MM.1S (cell line): Measurements from ENCODE around the gene SDK1.

Experiments used
- DNase-seq: peaks from one replicate; pipeline ENCODE4 v3.0.0-alpha.2; 2015
- H2AFZ ChIP-seq: fragments of 300-600 bp; sonication (generic); 2 replicates; pipeline ENCODE4 v1.6.0; 2016; ENCODE audit warnings: antibody characterized with exemption, low read length
- H3F3A ChIP-seq: fragments of 300-600 bp; sonication (generic); 2 replicates; pipeline ENCODE4 v1.6.1; 2016; ENCODE audit warnings: mild to moderate bottlenecking, antibody characterized with exemption, low read length, moderate library complexity, mixed read lengths; ENCODE audit not compliant: insufficient read depth
- H3K27ac ChIP-seq: fragments of 300-600 bp; sonication (generic); 2 replicates; pipeline ENCODE4 v1.5.1; 2016; ENCODE audit warnings: mild to moderate bottlenecking, low read length
- H3K27me3 ChIP-seq: fragments of 300-600 bp; sonication (generic); replicated peaks from 2 replicates; pipeline ENCODE4 v1.6.0; 2016; ENCODE audit warnings: low read length; ENCODE audit not compliant: insufficient read depth
- H3K36me3 ChIP-seq: fragments of 300-600 bp; sonication (generic); replicated peaks from 2 replicates; pipeline ENCODE4 v1.6.1; 2016; ENCODE audit warnings: mild to moderate bottlenecking, low read length, mixed read lengths; ENCODE audit not compliant: insufficient read depth
- H3K4me1 ChIP-seq: fragments of 300-600 bp; sonication (generic); 2 replicates; pipeline ENCODE4 v1.6.1; 2016; ENCODE audit warnings: low read length, mixed read lengths
- H3K4me2 ChIP-seq: fragments of 300-600 bp; sonication (generic); 2 replicates; pipeline ENCODE4 v1.6.0; 2016; ENCODE audit warnings: low read depth, low read length
- H3K4me3 ChIP-seq: fragments of 300-600 bp; sonication (generic); 2 replicates; pipeline ENCODE4 v1.5.1; 2016; ENCODE audit warnings: low read length, mixed read lengths
- H3K79me2 ChIP-seq: fragments of 300-600 bp; sonication (generic); 2 replicates; pipeline ENCODE4 v1.6.1; 2016; ENCODE audit warnings: mixed run types, low read length, mixed read lengths
- H3K9ac ChIP-seq: fragments of 300-600 bp; sonication (generic); 2 replicates; pipeline ENCODE4 v1.6.1; 2016; ENCODE audit warnings: low read length, mixed read lengths
- H3K9me2 ChIP-seq: fragments of 300-600 bp; sonication (generic); replicated peaks from 2 replicates; pipeline ENCODE4 v1.6.1; 2016; ENCODE audit warnings: mild to moderate bottlenecking, low read length, mixed read lengths; ENCODE audit not compliant: insufficient read depth
- H3K9me3 ChIP-seq: fragments of 300-600 bp; sonication (generic); replicated peaks from 2 replicates; pipeline ENCODE4 v1.6.1; 2016; ENCODE audit warnings: mild to moderate bottlenecking, low read length, mixed read lengths; ENCODE audit not compliant: insufficient read depth
- H4K20me1 ChIP-seq: fragments of 300-600 bp; sonication (generic); 2 replicates; pipeline ENCODE4 v1.6.1; 2016; ENCODE audit warnings: mild to moderate bottlenecking, low read length, moderate library complexity, mixed read lengths; ENCODE audit not compliant: insufficient read depth
- CTCF ChIP-seq: fragments of 300-600 bp; sonication (generic); IDR thresholded peaks from 2 replicates; pipeline ENCODE4 v1.5.1; 2016; ENCODE audit warnings: antibody characterized with exemption, low read length, mixed read lengths
- EZH2 ChIP-seq: fragments of 300-600 bp; sonication (generic); optimal IDR thresholded peaks from 2 replicates; pipeline ENCODE3; 2017; ENCODE audit warnings: low read depth, mild to moderate bottlenecking, antibody characterized with exemption, low read length, mixed read lengths
- EZH2phosphoT487 ChIP-seq: fragments of 300-600 bp; sonication (generic); IDR thresholded peaks from 2 replicates; pipeline ENCODE4 v1.6.1; 2018; ENCODE audit warnings: antibody characterized with exemption, low read length

SDK1 gene

DNA sequence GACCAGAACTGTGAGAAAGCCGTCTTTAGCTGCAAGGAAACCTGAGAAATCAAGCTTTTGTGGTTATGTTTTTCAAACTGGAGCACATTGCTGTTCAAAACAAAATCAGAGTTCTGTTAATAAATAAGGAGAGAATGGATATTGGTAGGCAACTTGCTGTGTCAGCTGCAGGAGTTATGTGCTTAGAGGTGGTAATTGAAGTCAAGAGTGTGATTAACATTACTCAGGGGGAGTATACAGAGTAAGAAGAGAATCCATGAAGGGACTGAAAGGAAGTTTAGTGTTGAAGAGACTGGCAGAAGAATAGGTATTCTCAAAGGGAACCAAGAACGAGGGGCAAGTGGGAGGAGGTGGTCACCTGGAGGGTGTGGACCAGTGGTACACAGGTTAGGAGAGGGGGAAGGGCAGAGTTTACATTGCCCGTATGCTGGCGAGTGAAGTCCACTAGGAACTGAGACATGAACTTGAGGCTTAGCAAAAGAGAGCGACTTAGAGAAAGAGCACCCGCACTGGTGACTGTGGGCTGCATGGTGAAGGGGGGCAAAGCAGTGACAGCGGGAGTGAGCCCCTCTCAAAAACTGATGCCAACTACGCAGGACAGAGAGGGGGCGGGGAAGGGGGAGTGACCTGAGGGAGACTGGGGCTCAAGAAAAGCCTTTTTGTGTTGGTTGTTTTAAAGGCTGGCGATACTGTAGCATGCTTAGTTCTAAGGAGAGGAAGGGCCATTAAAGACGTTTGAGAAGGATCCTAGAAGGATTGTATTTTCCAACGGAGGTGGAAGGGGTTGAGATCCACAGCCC, 80.0 kb downstream of the SDK1 start:
- H3K79me2 ChIP-seq, result no peaks in the 10 kb centered on the region
- H3K4me2 ChIP-seq, result no peak overlapping the region
- DNase-seq, result no peak

DNA sequence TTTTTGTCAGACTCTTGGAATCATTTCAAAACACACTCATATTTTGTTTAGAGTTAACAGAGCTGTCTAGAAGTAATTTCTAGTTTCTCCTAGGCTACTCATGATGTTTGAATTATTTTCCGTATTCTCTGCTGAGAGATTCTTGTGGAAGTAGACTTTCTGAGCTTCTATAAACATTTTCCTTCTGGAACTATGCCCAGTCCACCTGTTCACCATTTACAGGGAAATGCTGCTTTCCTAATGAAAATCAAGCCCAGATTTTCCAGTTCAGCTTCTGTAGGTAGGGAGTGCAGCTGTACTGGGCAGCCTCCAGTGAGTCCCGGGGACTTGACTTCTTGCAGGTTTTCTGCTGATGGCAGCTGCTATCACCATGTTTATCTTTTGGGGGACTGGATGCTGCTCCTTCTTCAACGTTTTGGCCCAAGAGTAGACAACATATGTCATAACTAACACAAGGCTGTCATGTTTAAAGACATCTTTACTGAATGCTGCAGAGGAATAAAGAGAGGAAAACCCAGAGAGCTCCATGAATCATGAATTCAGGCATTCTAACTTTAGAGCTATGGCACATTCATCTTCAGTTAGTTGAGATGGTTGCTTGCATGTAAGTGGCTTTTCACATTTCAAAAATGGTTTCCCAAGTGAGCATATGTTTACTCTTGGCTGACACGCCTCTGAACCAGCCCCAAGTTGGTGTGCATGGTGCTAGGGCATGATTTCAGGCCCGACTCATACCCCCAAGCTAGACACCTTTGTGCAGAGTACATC, 85.6 kb downstream of the SDK1 start:
- TF ChIP-seq EZH2phosphoT487, result no peak
- no peak for TF ChIP-seq EZH2
- TF ChIP-seq CTCF, result no peak
- H4K20me1 ChIP-seq, result no peaks in the 10 kb centered on the region
- H3K9me3 ChIP-seq, result no peaks in the 10 kb centered on the region
- H3F3A ChIP-seq, result no peaks in the 10 kb centered on the region
- H2AFZ ChIP-seq, result no peak overlapping the region
- H3K36me3 ChIP-seq, result no peaks in the 10 kb centered on the region
- no peak overlapping the region for H3K4me2 ChIP-seq
- H3K27ac ChIP-seq, result no peak overlapping the region
- no peak for DNase-seq
- H3K4me1 ChIP-seq, result no peaks in the 10 kb centered on the region
- H3K4me3 ChIP-seq, result no peak overlapping the region
- no peaks in the 10 kb centered on the region for H3K79me2 ChIP-seq
- no peaks in the 10 kb centered on the region for H3K27me3 ChIP-seq
- no peak overlapping the region for H3K9ac ChIP-seq
- no peaks in the 10 kb centered on the region for H3K9me2 ChIP-seq

More for the DNA sequence above, 80.0 kb downstream of the SDK1 start:
- H3K9me3 ChIP-seq, result no peaks in the 10 kb centered on the region
- no peaks in the 10 kb centered on the region for H3K9me2 ChIP-seq
- H3K27ac ChIP-seq, result no peak overlapping the region
- no peak overlapping the region for H3K4me3 ChIP-seq
- no peak for TF ChIP-seq EZH2
- no peak overlapping the region for H2AFZ ChIP-seq
- H4K20me1 ChIP-seq, result no peaks in the 10 kb centered on the region
- no peak overlapping the region for H3K9ac ChIP-seq
- H3K4me1 ChIP-seq, result no peaks in the 10 kb centered on the region
- H3F3A ChIP-seq, result no peaks in the 10 kb centered on the region
- no peaks in the 10 kb centered on the region for H3K36me3 ChIP-seq
- H3K27me3 ChIP-seq, result no peaks in the 10 kb centered on the region

DNA sequence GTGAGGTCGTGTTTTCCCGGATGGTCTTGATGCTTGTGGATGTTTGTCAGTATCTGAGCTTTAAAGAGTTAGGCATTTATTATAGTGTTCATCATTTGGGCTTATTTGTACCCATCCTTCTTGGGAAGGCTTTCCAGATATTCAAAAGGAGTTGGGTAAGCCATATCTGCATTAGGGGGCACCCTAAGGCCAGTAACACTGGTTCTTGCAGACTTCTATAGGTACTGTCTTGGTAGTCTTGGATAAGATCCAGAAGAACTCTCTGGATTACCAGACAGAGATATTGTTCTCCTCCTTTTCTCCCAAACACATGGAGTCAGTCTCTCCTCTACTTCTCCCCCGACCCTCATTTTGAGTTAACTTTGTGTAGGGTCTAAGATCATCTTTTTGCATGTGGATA, 92.8 kb downstream of the SDK1 start:
- no peak overlapping the region for H3K9ac ChIP-seq
- no peaks in the 10 kb centered on the region for H3K79me2 ChIP-seq
- H3K9me2 ChIP-seq, result no peaks in the 10 kb centered on the region
- H3K4me2 ChIP-seq, result no peak overlapping the region
- no peaks in the 10 kb centered on the region for H3K9me3 ChIP-seq
- no peak overlapping the region for H2AFZ ChIP-seq
- no peaks in the 10 kb centered on the region for H3K36me3 ChIP-seq
- H4K20me1 ChIP-seq, result no peaks in the 10 kb centered on the region
- no peaks in the 10 kb centered on the region for H3K4me1 ChIP-seq
- H3K27ac ChIP-seq, result no peak overlapping the region
- no peak overlapping the region for H3K4me3 ChIP-seq
- no peaks in the 10 kb centered on the region for H3F3A ChIP-seq
- no peak for TF ChIP-seq CTCF
- TF ChIP-seq EZH2, result no peak
- TF ChIP-seq EZH2phosphoT487, result no peak
- no peak for DNase-seq
- no peaks in the 10 kb centered on the region for H3K27me3 ChIP-seq

DNA sequence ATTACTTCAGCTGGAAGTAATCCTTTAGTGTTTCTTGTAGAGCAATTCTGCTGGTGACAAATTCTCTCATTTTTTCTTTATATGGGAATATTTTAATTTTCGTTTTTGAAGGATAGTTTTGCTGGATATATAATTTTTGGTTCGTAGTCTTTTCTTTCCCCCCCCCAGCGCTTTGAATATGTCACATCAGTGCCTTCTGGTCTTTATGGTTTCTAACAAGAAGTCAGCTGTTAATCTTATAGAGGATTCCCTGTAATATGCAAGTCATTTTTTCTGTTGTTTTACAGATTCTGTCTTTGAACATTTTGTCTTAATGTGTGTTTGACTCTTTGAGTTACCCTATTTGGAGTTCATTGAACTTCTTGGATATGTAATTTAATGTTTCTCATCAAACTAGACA, 96.3 kb downstream of the SDK1 start:
- H3K27me3 ChIP-seq, result no peaks in the 10 kb centered on the region
- H3K27ac ChIP-seq, result no peak overlapping the region
- H3K4me1 ChIP-seq, result no peaks in the 10 kb centered on the region
- no peaks in the 10 kb centered on the region for H3F3A ChIP-seq
- H3K4me3 ChIP-seq, result no peak overlapping the region
- H3K9ac ChIP-seq, result no peak overlapping the region
- H3K9me3 ChIP-seq, result no peaks in the 10 kb centered on the region
- TF ChIP-seq EZH2, result no peak
- TF ChIP-seq CTCF, result no peak
- TF ChIP-seq EZH2phosphoT487, result no peak
- H3K9me2 ChIP-seq, result no peaks in the 10 kb centered on the region
- no peaks in the 10 kb centered on the region for H4K20me1 ChIP-seq
- no peak overlapping the region for H3K4me2 ChIP-seq
- no peak for DNase-seq
- no peaks in the 10 kb centered on the region for H3K36me3 ChIP-seq
- H3K79me2 ChIP-seq, result no peaks in the 10 kb centered on the region
- no peak overlapping the region for H2AFZ ChIP-seq
